A549 treated with GW870086 at 1 μM for 4 hours (cell line): ENCODE results near the gene IFI16. TPM values are rescaled to one million over a fixed set of nuclear protein-coding genes. Genes with fewer than 3 reads are reported as not detected.

ENCODE experiments used
- total RNA-seq: library from RNA; stranded (reverse); fragments of 200-300 nt; extraction: Qiagen RNA extraction; gene quantifications from 5 replicates; pipeline ENCODE4 v1.2.3, GENCODE V29; 2022; ENCODE audit warnings: low read depth

The IFI16 gene
- total RNA-seq: 3.5 to 4.8 TPM (median 4.0 TPM) in 5 replicates

DNA sequence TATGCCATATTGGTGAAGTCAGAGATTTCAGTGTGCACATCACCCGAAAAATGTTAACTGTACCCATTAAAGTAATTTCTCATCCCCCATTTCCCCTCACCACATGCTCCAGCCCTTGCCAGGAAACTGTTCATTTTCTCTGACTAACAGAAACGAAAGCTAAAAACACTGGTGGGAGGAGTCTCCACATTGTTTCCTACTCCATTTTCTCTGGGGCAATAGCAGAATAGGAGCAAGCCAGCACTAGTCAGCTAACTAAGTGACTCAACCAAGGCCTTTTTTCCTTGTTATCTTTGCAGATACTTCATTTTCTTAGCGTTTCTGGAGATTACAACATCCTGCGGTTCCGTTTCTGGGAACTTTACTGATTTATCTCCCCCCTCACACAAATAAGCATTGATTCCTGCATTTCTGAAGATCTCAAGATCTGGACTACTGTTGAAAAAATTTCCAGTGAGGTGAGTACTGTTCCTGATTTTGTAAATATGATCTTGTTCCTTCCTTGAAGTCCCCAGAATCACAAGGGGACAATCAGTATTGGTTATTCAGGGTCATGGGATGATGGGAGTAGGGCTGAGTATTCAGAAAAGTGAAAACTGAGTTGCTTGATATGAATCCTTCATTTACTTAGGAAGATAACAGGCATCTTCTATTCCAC is at the start of gene IFI16:
IFI16 (plus strand) TSS at position 204 of the 658 bp plus-strand sequence. CDS start 4,774 bp downstream, outside the sequence.

DNA sequence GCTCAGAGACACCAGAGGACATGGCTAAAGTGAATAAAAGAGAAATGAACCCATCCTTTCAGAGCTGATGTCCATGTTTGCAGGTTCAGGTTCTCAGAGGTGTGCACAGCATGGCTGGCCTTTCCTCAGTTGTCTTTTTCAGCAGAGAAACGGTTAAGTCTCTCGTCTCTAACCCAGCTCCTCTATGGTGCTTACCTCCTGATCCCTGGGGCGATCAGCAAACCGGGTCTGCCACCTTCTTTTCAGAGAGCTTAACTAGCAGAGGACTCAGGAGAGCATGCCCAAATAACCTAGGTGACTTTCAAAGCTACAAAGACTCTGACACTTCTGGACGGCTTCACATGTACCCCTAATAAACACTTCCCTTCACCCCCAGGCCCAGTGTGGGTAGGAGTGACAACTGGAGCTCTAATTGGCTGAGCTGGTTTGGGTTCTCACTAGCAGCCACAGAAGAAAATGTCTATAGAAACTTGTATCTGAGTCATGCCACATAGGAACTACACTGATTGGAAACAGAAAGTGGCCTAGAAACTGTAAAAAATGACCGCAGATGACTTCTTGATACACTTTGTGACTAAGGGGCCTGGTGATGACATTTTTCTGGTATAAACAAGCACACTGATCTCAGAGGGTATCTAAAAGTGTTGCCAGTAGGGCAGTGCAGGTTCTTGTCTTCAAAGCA is 66.9 kb downstream of the IFI16 start, which contains the start of gene AIM2:
AIM2 (minus strand) TSS at position 329 of the 682 bp plus-strand sequence. CDS start 3,267 bp downstream, outside the sequence.

Other genes starting within 250 kb of the IFI16 start
- gene OR6N1, start 237.7 kb upstream of the IFI16 start, total RNA-seq: not detected in 5 replicates
- gene OR6N2, start 228.7 kb upstream of the IFI16 start, total RNA-seq: not detected in 5 replicates
- gene MNDA, start 178.6 kb upstream of the IFI16 start, total RNA-seq: not detected in 5 replicates
- not detected in 5 replicates for gene PYHIN1, start 78.4 kb upstream of the IFI16 start, total RNA-seq
- not detected in 5 replicates for gene AIM2, start 66.9 kb downstream of the IFI16 start, total RNA-seq
- gene CADM3, start 161.7 kb downstream of the IFI16 start, total RNA-seq: 0.06 to 0.19 TPM (median 0.09 TPM) in 4 of 5 replicates, not detected in the other
- gene ACKR1, start 195.0 kb downstream of the IFI16 start, total RNA-seq: not detected in 5 replicates